Kidney epithelial cell (primary cell): ENCODE results near the gene MLN. TPM values are rescaled to one million over a fixed set of nuclear protein-coding genes. Genes with fewer than 3 reads are reported as not detected.

Experiments
- DNase-seq: peaks from one replicate; pipeline ENCODE4 v3.0.0-alpha.2; 2010; ENCODE audit warnings: low read depth
- H3K27me3 ChIP-seq: 2 replicates; pipeline ENCODE4 v1.6.0; 2011; ENCODE audit warnings: low read length; ENCODE audit not compliant: control insufficient read depth, insufficient read depth
- H3K36me3 ChIP-seq: 2 replicates; pipeline ENCODE4 v1.5.1; 2011; ENCODE audit warnings: low read length; ENCODE audit not compliant: control insufficient read depth, insufficient read depth
- H3K4me3 ChIP-seq: 2 replicates; pipeline ENCODE4 v1.5.1; 2011; ENCODE audit warnings: low read depth, mild to moderate bottlenecking, control low read depth, low read length
- total RNA-seq: library from RNA; depleted of rRNA; stranded (reverse); fragments of >200 nt; gene quantifications from 2 replicates; pipeline ENCODE4 v1.2.3, GENCODE V29; 2015
- TF ChIP-seq, protein P1 (sequence below): IDR thresholded peaks from 2 replicates; pipeline ENCODE4 v1.5.1; 2011; ENCODE audit warnings: mild to moderate bottlenecking, moderate library complexity, low read length, control low read depth, inconsistent platforms; ENCODE audit not compliant: insufficient read depth, poor library complexity, severe bottlenecking

MLN gene
- total RNA-seq, 1 donor from 2014 or later: not detected

DNA sequence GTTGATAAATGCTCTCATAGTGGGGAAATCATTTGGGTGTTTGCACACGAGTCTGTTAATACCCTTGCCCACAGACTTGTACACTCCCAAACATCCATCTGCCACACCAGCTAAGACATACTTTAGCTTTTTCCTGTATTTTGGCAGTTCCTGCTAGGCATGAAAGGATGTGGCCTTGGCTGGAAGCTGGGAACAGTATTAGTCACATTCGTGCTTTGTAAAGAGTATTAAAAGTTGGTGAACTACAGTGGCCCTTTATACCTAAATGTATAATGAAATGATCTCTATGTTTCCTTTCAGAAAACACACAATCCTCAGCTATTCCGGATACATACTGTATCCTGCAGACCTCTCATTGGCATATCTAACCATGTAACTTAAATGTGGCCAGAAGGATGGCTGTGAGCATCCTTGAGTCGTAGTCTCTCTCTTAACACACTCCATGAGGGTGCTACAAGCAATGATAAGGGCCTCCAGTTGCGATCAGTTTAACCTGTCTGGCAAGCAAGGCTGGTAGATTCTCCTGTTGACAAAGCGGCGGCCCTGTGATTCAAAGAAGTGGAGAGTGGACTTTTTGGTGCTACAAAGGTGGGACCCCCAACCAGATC is 16.4 kb downstream of the MLN start:
- TF ChIP-seq, protein P1, sequence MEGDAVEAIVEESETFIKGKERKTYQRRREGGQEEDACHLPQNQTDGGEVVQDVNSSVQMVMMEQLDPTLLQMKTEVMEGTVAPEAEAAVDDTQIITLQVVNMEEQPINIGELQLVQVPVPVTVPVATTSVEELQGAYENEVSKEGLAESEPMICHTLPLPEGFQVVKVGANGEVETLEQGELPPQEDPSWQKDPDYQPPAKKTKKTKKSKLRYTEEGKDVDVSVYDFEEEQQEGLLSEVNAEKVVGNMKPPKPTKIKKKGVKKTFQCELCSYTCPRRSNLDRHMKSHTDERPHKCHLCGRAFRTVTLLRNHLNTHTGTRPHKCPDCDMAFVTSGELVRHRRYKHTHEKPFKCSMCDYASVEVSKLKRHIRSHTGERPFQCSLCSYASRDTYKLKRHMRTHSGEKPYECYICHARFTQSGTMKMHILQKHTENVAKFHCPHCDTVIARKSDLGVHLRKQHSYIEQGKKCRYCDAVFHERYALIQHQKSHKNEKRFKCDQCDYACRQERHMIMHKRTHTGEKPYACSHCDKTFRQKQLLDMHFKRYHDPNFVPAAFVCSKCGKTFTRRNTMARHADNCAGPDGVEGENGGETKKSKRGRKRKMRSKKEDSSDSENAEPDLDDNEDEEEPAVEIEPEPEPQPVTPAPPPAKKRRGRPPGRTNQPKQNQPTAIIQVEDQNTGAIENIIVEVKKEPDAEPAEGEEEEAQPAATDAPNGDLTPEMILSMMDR: no peak
- Histone ChIP-seq H3K27me3 (peaks cover under 1% of the 10 kb centered on the region), H3K36me3 (no peaks in the 10 kb centered on the region), H3K4me3 (peak overlapping the region; percentile 82)
- DNase-seq: no peak

DNA sequence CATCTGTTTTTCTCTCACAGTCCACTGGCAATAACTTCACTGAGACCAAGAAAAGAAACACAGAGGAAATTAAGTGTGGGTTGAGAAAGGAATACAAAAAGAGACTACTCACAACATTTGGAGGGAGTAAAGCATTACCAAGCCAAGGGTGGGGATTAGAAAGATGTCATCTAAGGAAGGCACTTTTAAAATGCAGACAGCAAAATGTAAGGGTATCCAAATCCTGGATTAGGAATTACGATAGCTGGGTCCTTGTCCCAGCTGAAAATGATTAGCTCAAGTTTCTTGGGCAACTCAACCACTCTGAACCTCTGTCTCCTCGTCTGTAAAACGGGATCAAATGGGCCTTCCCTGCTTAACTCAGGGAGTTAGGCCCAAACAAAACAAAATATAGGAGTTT is 17.1 kb downstream of the MLN start:
- TF ChIP-seq, protein P1: no peak
- DNase-seq: no peak
- no peak overlapping the region for H3K4me3 ChIP-seq

DNA sequence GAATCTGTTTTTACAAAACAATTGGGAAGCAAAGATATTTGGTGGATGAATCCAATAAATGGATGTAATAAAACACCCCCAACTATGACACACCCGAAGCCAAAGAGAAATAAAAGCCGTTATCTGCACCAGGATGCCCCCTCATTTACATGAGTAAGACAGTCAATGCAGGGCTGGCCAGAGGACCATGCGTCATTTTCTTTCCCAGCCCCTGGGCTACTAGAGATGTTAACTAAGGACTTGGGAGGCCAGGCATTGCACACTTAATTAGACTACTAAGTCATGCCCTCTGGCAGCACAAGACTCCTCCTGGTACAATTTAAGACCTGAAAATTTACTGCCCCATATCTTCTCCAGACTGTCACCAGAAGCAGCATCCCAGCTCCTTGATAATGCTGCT is 18.0 kb downstream of the MLN start:
- H3K27me3 ChIP-seq: no peaks in the 10 kb centered on the region
- no peak overlapping the region for H3K4me3 ChIP-seq
- no peak for DNase-seq
- no peaks in the 10 kb centered on the region for H3K36me3 ChIP-seq
- TF ChIP-seq, protein P1: no peak

More for the DNA sequence above, 17.1 kb downstream of the MLN start:
- no peaks in the 10 kb centered on the region for H3K27me3 ChIP-seq
- H3K36me3 ChIP-seq: no peaks in the 10 kb centered on the region

- Histone ChIP-seq H3K27me3 (no peaks in the 10 kb centered on the region), H3K36me3 (no peaks in the 10 kb centered on the region), H3K4me3 (no peak overlapping the region)
- TF ChIP-seq, protein P1: no peak
- no peak for DNase-seq
Measured at GRCh38 chr6:33784787-33785186, 19.0 kb downstream of the MLN start.

GRCh38 chr6:33783781-33784520 is 19.9 kb downstream of the MLN start:
- Histone ChIP-seq H3K4me3 (no peak overlapping the region), H3K36me3 (peaks cover 1% of the 10 kb centered on the region), H3K27me3 (no peaks in the 10 kb centered on the region)
- no peak for DNase-seq
- TF ChIP-seq, protein P1: no peak

GRCh38 chr6:33782561-33782960 is 21.2 kb downstream of the MLN start:
- TF ChIP-seq, protein P1: no peak
- Histone ChIP-seq H3K36me3 (peaks cover 1% of the 10 kb centered on the region), H3K4me3 (no peak overlapping the region), H3K27me3 (no peaks in the 10 kb centered on the region)
- DNase-seq: no peak
